HG02884 (cell line): ENCODE measurements around the gene HERC2.
"Not testable (repeated sequence)": the region's sequence is repeated elsewhere in the genome, so short reads cannot be mapped to it uniquely, and the experiment has no call there.

ENCODE experiments used
- ATAC-seq: cut with Tn5 transposase; IDR thresholded peaks from one replicate; pipeline ENCODE4 v1.9.1; 2021; ENCODE audit warnings: mild to moderate bottlenecking, moderate library complexity; ENCODE audit not compliant: unreplicated experiment

The HERC2 gene

DNA sequence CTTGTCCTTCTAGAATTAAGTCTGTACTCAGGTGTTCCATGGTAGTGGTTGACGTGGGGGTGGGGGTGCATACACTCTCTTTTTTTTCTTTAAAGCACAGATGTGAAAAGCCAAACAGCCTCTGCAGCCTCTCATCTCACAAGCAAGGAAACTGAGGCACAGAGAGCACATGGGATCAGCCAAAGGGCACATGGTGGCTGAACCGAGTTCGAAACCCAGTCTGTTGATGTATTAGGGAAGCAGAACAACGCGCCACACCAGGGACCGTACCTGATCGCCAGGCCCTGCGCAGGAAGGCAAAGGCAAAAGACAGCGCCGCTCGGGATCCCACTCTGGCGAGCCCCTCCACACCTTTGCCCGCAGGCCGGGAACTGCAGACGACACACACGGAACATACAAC, 47.3 kb downstream of the HERC2 start:
- no peak for ATAC-seq

DNA sequence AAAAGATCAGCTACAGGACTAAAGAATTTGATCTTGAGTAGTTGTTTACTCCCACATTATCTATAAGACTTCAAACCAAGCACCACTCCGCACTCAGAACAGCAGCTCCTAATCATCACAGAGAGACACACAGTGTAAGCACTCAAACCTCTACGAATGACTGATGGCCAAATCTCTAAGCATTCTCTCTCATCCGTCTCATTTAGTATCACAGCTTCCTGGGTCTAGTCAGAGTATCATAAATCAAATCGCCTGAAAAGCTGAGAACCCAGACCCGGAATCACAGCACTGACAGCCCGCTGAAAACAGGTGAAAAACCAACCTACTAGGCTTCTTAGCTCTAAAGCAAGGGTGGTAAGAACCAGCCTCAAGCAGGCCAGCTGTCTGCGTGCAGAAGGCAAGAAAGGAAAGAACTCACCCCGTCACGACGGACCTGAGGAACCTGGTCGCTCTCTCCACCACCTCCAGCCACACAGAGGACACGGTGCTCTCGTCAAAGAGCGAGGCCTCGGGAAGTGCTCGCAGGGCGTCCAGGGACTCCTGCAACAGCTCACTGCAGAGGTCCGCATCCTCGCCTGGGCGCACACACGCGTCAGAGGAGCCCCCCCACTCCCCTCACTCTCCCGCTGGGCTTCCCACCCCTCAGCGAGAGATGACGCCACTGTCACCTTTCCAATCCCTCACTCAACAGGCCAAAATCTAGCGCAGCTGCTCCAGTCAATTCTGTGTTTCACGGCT, 47.9 kb downstream of the HERC2 start:
- no peak for ATAC-seq

DNA sequence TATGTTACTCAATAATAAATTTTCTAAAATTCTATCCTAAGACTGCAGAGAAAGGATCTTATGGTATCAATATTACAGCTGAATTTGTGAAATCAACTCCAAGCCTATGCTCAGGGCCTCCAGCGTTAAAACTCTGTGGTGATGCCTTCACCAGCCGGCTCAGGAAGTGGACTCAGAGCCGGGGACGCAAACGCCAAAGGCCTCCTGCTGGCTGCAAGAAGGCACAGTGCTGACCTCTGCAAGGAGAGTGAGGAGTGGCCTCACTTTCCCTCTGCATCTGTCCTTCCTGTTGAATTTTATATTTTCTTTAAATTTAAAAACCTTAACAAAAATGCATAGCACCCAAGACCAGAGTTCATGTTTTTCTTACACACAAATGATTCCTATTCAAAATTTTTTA, 48.5 kb downstream of the HERC2 start:
- ATAC-seq = no peak

DNA sequence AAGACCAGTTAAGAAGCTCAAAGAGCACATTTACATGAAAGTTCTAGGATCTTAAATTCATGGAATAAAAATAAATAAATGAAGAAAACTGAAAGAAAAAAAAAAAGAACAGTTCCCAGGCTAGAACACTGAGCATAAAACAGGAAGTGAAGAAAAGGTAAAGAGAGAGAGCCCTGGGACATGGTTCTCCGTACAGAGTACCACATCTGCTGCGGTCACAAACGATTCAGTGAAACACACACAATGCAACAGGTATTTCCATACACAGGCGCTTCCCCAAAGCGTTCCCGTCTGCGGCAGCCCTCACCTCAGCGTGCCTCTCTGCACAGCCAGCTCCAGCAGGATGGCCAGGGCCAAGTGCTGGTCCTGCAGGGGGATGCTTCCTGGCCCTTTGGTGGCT, 49.4 kb downstream of the HERC2 start:
- no peak for ATAC-seq

DNA sequence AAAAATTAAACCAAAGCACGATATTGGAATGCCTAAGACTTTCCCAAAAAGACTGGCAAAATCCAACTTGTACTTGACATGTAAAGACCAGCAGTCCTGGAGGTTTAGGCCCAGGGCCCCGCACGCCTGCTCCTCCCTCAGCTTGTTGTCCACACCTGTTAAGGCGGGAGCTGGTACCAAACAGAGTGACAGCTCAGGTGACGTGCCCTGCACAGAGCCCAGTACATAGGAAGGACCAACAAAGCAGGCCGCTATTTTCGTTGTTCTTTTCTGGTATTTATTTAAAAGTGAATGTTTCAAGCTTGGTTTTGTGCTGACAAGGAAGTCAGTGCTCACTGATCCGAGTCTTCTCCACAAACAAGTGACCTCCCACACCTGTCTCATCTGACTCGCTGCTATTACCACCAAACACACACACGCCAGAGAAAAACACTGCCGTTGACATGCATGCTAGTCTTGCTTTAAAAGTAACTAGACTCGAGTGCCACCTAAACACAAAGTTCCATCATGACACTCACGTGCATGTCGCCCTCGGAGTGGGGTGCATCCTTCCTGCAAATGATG, 50.2 kb downstream of the HERC2 start:
- no peak for ATAC-seq

DNA sequence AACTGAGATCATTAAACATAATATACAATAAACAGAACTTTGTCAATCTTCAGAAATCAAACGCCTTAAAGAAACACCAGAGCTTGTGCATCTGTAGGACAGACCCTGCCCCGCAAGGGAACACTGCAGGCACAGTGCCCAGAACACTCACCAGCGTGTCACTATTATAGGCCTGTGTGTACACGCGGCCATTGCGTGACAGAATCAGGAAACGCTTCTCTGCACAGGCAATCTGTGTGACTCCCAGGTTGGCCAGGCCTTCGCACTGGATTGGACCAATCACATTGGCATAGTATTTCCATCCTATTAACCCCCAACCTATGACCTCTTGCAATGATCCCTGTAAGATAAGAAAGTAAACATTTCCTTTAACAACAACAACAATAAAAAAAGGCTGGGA, 52.9 kb downstream of the HERC2 start:
- ATAC-seq = no peak

- ATAC-seq = no peak
These were observed 54.3 kb downstream of the HERC2 start for GRCh38 chr15:28267727-28268126.

- ATAC-seq = no peak
These were observed 56.5 kb downstream of the HERC2 start for GRCh38 chr15:28265334-28266019.

DNA sequence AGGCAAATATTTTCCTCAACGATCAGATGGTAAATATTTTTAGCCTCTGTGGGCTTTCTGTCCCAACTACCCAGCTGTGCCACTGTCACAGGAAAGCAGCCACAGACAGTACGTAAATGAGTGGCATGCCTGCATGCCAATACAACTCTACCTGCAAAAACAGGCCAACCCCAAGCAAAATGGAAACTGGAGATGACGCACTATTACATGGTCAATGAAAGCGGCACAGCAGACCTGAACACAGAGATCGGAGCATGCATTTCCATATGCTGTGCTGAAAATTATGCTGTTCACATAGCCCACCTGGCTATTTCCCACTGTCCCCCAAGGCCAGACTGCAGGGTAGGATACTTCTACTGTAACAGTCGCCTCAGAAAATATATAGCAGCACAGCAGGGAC, 57.8 kb downstream of the HERC2 start:
- no peak for ATAC-seq

- no peak for ATAC-seq
These were observed 59.5 kb downstream of the HERC2 start for GRCh38 chr15:28262438-28262837.

GRCh38 chr15:28260722-28261121, 61.3 kb downstream of the HERC2 start:
- ATAC-seq = no peak

DNA sequence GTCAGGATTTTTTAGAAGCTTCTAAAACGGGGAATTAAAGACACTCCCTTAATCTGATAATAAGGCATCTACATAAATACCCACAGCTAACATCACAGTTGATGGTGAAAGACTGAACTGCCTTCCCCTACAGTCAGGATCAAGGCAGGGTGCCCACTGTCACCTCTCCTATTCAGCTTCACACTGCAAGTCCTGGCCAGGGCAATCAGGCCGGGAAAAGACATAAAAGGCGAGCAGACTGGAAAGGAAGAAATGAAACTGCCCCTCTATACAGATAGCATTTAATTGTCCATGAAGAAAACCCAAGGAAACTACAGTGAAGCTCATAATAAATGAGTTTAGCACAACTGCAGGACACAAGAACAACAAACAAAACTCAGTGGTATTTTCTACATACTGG, 61.7 kb downstream of the HERC2 start:
- ATAC-seq = no peak

DNA sequence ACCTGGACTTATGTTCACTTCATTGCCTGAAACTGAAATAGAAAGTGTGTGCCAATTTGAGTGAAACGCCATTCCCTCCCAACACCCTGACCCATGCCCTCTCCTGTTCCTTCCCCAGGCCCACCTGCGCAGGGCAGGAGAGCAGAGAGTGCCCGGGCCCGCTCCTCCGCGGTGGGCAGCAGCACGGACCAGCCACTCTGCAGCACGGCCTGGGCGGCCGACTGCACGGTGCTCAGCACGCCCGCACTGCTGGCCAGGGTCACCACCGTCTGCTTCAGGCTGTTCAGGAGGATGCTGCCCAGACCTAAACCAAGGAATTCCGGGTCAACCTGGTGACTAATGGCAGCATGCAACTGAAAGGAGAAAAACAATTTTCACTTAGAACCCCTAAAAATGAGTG, 66.0 kb downstream of the HERC2 start:
- ATAC-seq = no peak

GRCh38 chr15:28252831-28253230, 69.1 kb downstream of the HERC2 start:
- no peak for ATAC-seq

- no peak for ATAC-seq
These were observed 75.4 kb downstream of the HERC2 start for GRCh38 chr15:28246605-28247004.

DNA sequence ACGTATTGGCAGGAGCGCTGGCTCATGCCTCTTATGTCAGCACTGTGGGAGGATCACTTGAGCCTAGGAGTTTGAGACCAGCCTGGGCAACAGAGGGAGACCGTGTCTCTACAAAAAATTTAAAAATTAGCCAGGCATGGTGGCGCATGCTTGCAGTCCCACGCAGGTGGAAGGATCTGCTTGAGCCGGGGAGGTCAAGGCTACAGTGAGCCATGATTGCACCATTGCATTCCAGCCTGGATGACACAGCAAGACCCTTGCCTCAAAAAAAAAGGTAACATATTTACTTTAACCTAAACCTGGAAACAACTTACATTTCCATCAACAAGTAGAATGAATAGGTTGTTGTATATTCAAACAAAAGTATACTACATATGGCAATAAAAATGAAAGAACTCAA, 78.1 kb downstream of the HERC2 start:
- no peak for ATAC-seq

DNA sequence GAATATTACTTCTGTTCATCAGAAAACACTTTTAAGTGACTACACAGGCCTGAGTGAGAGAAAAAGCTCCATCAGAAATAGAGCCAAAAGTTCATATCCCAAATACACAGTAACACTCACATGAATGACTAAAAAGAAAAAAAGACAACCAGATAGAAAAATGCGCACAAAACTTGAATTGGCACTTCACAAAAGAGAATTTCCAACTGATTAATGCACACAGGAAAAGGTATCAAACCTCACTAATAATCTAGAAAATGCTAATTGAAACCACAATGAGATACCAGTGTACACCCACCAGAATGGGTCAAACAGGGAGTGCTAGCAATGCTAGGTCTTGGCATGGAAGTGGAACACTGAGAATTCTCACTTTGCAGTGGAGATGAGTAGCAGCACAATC, 78.6 kb downstream of the HERC2 start:
- no peak for ATAC-seq

DNA sequence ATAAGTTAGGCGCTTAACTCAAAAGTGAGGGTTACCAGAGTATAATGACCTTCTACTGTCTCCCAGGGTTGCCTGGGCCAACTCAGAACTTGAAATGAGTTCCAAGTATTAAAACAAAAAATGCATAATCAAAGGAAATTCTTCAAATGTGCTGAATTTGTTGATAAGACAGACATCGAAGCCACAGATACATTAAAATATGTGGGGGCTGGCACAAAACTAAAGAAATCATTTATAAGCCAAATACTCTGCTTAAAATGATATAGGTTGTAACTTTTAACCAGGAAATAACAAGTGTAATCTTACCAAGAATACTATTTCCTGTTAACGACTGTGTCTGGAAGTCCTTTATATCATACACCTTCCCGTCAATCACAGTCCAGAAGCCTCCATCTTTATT, 83.7 kb downstream of the HERC2 start:
- not testable (repeated sequence) for ATAC-seq

GRCh38 chr15:28231743-28232142, 90.2 kb downstream of the HERC2 start:
- ATAC-seq = not testable (repeated sequence)

DNA sequence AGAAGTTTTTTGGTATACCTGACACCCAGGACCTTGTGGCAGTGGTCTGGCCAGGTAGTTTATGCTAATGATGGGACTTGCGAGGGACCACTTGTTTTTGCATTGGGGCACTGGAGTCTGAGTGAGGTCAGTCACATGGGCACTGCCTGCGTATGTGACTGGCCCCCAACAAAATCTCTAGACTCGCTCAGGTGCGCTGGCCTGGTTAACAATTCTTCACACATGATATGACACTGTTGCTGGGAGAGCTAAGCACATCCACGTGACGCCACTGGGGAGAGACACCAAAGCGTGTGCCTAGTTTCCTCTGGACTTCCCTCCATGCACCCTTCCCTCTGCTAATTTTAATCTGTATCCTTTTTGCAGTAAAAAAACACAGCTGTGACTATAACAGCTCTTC, 90.6 kb downstream of the HERC2 start:
- ATAC-seq = not testable (repeated sequence)

DNA sequence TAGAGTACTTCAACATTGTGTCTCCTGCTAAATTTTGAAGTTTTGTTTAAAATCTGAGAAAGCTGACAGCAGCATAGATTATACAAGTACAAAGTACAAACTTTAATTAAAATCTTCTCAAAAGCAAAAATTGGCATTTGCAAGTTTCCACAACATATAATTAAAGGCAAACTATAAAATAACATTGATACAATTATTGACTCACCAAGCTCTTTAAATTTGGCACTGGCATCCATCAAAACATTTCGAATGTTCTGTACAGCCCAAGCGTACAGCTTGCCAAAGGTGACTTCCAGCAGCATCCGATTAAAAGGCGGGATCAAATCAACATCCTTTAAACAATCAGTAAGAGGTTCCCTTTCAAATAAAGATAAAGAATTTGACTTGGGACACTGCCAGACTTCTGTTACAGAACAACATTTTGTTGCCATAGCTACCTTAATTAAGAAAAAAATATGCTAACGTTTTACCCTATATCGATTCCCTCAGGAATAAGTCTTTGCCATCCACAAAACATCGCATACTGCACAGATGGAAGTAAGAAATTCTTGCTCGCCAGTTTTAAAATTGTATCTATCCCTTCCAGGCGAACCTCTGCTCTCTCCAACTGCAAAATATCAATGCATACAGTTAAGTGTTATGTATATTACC, 92.9 kb downstream of the HERC2 start:
- not testable (repeated sequence) for ATAC-seq

- ATAC-seq = no peak
These were observed 93.9 kb downstream of the HERC2 start for GRCh38 chr15:28228096-28228495.
